ENCODE data around the gene MGRN1.

DNA sequence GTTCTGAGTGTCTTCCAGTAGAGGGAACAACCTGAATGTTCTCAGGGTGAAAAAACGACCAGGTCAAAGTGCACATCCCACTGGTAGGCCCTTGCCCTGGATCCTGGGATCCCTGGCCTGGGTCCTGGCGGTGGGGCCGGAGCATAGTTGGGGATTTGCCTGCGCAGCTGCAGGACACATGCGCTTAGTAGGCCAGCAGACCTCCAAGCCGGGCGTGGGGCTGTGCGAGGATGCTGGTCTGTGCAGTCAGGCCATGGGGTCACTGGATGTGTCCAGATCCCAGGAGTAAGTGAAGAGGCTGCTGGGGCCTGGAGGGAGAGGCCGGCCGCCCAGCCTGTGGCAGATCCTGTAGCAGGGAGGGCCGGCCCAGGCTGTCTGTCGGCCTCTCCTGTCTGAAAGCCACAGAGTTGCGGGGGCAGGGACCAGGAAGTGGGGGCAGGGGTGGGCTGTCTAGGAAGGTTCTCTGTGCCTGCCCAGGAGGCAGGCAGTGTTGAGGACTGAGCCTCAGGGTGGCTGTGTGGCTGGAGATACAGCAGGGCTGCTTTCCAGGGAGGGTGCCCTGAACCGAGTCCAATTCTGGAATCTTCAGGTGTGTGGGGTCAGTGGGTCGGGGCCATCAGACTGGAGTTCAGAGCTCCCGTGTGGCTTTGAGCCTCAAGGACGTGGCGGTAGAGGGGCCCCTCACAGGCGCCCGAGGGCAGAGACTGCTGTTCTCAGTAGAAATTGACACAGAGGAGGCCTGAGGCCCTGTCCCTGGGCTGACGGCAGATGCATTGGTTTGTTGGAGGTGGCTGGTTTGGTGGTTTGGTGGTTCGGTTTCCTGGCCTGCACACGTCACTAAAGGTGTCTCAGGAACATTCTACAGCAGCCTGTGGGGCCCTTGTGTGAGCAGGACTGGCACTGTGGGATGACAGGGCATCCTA, 51.5 kb downstream of the MGRN1 start:
- TF ChIP-seq GATA2 (IDR thresholded peaks at IDR 0.05; ENCODE audit: low read depth, low read length), result no peak
- no peak for TF ChIP-seq GATA3 (IDR thresholded peaks at IDR 0.05; ENCODE audit: low read depth, low read length)
